NCI-H446 (cell line): ENCODE data around the gene HERPUD1.
A peak's percentile ranks its signal among the peaks of the same experiment; 100 is the strongest.
"Not testable (repeated sequence)": the region's sequence is repeated elsewhere in the genome, so short reads cannot be mapped to it uniquely, and the experiment has no call there.

Experiments
- DNase-seq, 2 experiments: peaks; one replicate each; lab custom pipeline; 2025; lab: John Stamatoyannopoulos, UW

Gene HERPUD1

GRCh38 chr16:56931892-56932720, at the start of gene HERPUD1:
Gene HERPUD1 (plus strand): TSS chr16:56932142. CDS start chr16:56932245, 103 bp downstream.
- DNase-seq = peak; percentile 89 to 95

- DNase-seq = no peak
These were observed 48.4 kb upstream of the HERPUD1 start for GRCh38 chr16:56883586-56883985.

DNA sequence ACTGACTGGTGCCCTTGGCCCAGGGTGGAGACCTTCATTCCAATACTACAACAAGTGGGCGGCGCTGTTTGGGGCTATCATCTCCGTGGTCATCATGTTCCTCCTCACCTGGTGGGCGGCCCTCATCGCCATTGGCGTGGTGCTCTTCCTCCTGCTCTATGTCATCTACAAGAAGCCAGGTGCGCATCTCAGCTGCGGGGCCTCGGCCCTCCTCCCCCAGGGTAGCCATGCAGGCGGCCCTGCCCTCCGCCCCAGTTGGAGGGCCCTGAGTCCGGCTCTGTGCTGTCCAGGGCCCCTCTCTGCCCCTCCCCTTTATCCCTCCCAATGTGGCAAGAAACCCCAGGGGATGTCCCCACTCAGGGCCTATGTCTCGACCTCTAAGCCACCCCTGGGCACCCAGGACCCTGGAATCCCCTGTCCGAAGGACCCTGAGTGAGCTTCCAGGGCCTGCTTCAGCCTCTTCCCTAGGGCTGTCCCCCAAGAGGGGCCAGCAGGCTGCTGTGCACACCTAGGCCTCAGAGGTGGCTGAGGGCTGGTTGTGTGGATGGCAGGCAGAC, 47.8 kb upstream of the HERPUD1 start:
- no peak for DNase-seq

DNA sequence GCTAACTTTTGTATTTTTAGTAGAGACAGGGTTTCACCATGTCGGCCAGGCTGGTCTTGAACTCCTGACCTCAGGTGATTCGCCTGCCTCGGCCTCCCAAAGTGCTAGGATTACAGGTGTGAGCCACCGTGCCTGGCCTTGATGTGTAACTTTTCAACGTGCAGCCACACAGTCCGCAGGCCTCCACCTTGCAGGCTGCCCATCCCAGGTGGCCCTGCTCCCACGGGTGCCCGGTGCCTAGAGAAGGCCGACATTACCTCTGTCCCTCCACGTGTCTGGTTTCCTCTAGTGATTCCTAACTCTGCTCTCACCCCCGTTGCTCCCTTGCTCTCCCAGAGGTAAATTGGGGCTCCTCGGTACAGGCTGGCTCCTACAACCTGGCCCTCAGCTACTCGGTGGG, 47.0 kb upstream of the HERPUD1 start:
- not testable (repeated sequence) for DNase-seq

DNA sequence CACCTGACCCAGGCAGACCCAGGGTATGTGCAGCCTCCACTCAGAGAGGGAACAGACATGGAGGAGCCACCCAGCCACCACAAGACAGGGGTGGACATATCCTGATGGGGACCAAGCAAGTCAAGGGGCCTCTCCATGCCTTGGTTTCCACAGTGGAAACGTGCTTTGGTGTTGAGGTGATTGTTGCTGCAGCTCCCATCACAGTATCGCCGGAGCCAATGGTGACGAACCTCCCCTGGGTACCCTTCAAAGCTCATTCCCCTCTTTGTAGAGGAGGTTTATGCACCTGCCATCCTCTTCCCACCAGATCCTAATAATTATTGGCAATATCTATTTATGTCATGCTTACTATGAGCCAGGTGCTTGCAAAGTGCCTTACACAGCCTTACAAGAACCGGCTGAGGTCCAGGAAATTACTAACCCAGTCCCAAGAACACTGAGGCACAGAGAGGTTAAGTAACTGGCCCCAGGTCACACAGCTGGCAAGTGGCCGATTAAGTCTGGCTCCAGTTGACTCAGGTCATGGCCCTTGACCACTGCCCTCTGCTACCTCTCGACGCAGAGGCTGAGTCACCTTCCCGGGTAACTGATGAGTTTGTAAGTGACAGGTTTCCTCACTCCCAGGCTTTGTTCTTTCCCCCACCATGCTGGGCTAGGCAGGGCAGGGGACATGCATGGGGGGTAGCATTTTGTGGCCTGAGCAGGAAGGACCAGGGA, 46.3 kb upstream of the HERPUD1 start:
- DNase-seq = no peak

- no peak for DNase-seq
These were observed 45.6 kb upstream of the HERPUD1 start for GRCh38 chr16:56886296-56886695.

- DNase-seq = no peak
These were observed 45.1 kb upstream of the HERPUD1 start for GRCh38 chr16:56886826-56887225.

DNA sequence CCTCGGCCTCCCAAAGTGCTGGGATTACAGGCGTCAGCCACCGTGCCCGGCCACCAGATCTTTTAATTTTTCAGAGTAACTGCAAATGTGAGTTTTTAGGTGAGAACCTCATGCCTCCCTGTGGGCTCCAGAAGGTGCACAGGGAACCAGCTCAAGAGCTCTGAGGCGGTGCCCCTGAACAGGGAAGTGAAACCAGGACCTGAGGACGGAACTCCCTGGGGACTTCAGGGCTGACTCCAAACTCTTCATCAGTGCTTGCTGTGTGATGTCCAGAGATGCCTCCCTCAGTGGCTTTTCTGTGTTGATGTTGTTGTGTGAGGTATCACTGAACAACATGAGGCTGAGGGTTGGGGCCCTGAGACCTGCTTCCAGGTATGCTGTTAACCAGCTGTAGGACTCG, 43.1 kb upstream of the HERPUD1 start:
- DNase-seq = no peak

- no peak for DNase-seq
These were observed 42.7 kb upstream of the HERPUD1 start for GRCh38 chr16:56889206-56889605.

DNA sequence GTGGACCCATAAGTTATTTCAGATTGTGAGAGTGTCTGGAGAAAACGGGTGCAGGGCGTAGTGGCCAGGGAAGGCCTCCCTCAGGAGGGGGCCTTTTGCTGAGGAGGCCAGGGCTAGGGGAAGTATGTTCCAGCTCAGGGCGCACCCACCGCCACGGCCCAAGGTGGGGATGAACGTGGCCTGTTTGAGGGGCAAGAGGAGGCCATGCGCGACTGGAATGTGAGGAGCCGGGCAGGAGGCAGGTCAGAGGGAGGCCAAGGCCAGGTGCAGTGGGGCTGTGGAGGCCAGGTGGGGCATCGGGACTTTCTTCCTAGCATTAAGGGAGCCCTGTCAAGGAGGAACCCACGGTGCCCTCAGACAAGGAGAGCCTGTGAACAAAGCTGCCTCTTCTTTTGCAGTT, 40.3 kb upstream of the HERPUD1 start:
- DNase-seq = no peak

- no peak for DNase-seq
These were observed 39.2 kb upstream of the HERPUD1 start for GRCh38 chr16:56892705-56893104.

- DNase-seq = no peak
These were observed 37.5 kb upstream of the HERPUD1 start for GRCh38 chr16:56894331-56894917.

GRCh38 chr16:56895813-56896212, 36.1 kb upstream of the HERPUD1 start:
- DNase-seq = no peak

GRCh38 chr16:56896244-56896643, 35.7 kb upstream of the HERPUD1 start:
- DNase-seq = no peak

DNA sequence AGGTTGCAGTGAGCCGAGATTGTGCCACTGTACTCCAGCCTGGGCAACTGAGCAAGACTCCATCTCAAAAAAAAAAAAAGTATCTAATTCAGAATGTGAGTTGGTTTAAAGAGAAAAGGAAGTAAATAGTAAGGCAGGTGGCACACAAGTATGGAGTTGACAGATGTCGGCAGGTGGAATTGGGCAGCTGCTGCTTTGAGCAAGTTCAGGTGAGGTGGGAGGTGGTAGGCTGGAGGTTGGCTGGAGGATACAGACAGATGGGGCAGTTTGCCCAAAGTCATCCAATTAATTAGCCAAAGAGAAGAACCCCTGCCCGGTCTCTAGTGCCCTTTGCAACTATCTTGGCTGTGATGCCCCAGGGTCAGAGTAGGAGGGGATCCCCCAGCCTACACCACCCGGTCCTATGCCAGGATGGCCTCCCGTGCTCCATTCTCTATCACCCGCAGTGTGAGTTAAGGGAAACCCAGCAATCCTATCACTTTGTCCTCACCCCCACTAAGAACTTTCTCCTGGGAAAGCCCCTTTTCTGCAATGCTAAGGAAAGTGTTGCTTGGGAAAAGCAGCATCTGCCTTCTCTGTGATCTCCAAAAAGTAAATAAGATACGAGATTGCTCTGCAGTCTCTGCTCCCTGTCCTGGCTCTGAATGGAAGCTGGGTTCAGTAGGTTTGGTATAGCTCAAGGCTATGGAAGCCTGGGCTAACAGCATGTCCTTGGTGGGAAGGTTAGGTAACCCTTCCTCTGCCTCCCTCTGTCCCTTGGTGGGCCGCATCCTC, 34.7 kb upstream of the HERPUD1 start:
- DNase-seq = no peak

- no peak for DNase-seq
These were observed 33.1 kb upstream of the HERPUD1 start for GRCh38 chr16:56898847-56899246.

- DNase-seq = no peak
These were observed 28.1 kb upstream of the HERPUD1 start for GRCh38 chr16:56903866-56904265.

DNA sequence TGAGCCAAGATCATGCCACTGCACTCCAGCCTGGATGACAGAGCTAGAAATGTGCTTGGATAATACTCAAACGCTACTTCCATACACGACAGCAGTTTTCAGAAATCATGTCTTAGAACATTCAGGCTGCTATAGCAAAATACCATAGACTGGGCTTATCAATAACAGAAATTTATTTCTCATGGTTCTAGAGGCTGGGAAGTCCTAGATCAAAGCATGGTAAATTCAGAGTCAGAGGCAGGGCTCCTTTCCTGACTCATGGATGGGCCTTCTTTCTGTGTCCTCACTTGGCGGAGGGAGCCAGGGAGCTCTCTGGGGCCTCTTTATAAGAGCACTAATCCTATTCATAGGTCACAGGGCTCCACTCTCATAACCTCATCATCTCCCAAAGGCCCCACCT, 24.5 kb upstream of the HERPUD1 start:
- no peak for DNase-seq

- DNase-seq = no peak
These were observed 22.4 kb upstream of the HERPUD1 start for GRCh38 chr16:56909527-56909979.

DNA sequence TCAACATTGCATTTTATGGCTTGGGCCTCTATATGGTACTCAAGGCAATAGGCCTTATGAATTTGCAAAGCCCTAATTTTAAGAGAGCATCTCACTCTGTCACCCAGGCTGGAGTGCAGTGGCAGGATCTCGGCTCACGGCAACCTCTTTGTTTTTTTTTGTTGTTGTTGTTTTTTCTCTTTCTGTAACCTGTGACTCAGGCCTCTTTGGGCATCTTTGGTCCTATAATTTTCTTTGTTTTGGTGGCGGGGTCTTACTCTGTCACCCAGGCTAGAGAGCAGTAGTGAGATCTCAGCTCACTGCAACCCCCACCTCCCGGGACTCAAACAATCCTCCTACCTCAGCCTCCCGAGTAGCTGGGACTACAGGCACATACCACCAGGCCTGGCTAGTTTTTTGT, 21.8 kb upstream of the HERPUD1 start:
- DNase-seq = no peak

GRCh38 chr16:56910654-56911539, 21.0 kb upstream of the HERPUD1 start:
- no peak for DNase-seq
